DMS114 treated with DMSO at 0.1 percent for 48 hours (cell line): Measurements from ENCODE around the gene BPIFB2.

Experiments used
- DNase-seq: peaks from one replicate; lab custom pipeline; 2025; ENCODE audit not compliant: unreplicated experiment; lab: John Stamatoyannopoulos, UW

Gene BPIFB2

DNA sequence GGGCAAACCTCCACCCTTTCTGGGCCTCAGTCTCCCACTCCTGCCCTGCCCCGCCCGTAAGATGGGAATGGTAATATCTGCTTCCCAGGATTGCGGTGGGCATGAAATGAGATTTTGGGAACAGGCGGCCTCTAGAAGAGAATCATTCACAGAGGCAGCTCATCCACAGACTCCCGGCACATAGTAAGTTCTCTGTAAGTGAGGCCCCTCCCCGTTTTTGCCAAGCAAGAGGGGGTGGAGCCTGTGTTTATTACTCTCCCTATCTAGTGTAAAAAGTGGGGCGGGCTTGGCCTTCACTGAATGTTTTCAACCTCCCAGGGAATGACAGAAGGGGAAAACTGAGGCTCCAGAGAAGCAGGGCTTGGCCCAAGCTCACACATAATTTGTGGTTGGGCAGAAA, 23.3 kb upstream of the BPIFB2 start:
- no peak for DNase-seq

DNA sequence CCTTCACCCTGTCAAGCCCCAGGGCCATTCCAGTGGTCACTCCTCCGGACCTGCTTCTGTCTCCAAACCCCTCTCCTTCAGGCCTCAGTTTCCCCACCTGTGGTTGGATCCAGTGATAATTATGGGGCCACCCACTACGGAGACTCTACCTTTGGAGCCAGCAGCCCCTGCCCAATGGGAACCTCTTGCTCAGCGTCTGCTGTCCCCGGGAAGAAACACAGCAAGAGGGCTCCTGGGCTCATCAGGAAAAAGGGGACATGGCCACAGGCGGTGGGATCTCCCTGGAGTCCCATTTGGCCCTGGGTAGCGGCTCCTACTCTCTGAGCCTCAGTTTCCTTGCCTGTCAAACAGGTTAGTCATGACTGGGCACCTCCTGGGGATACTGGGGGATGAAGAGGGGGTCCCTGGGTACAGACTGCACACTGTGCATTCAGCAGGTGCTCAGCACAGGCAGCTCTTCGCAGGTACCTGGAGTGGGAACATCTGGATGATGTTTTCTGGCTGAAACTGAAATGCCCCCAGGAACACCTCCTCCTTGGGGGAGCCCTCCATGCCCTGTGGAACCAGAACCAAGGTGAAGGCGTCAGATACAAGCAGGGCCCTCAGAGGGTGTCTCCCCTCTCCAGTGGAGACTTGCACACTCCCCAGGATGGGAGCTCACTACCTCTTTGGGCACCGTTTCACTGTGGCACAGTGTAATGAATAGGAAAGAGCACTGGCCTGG, 22.7 kb upstream of the BPIFB2 start:
- no peak for DNase-seq

- no peak for DNase-seq
These were observed 21.9 kb upstream of the BPIFB2 start for GRCh38 chr20:32985596-32985995.

- no peak for DNase-seq
These were observed 21.1 kb upstream of the BPIFB2 start for GRCh38 chr20:32986331-32986966.

- DNase-seq = no peak
These were observed 20.3 kb upstream of the BPIFB2 start for GRCh38 chr20:32987044-32987825.

DNA sequence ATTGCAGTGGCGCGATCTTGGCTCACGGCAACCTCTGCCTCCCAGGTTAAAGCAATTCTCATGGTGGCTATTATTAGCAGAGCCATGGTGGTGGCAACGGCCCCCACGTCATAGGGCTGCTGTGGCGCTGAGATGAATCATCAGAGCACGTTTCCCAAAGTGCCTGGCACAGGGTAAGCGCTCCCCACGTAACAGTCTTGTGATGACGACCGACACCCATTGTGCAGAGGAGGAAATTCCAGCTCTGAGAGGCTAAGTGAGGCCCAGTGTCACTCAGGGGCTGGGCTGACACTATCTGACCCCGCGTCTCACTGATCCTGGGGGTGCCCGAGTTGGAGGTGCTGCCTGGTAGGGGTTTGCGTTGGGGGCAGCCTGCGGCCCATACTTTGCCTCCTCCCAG, 19.5 kb upstream of the BPIFB2 start:
- DNase-seq = no peak

GRCh38 chr20:32989507-32990283, 17.8 kb upstream of the BPIFB2 start:
- DNase-seq = no peak

DNA sequence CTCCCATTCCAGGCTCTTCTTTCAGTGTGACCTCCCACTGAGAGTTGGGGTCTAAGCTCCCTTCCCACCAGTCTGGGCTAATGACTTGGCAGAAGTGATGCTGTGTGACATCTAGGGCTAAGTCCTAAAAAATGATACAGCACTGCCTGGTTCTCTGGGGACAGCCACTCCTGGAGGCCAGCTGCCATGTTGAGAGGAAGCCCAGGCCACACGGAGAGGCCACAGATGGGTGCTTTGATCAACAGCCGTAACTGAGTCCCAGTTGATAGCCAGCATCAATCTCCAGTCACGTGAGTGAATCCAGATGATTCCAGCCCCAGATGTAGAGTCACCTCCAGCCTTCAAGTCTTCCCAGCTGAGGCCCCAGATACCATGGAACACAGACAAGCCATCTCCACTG, 17.1 kb upstream of the BPIFB2 start:
- DNase-seq = no peak

- DNase-seq = no peak
These were observed 16.1 kb upstream of the BPIFB2 start for GRCh38 chr20:32991383-32991782.

DNA sequence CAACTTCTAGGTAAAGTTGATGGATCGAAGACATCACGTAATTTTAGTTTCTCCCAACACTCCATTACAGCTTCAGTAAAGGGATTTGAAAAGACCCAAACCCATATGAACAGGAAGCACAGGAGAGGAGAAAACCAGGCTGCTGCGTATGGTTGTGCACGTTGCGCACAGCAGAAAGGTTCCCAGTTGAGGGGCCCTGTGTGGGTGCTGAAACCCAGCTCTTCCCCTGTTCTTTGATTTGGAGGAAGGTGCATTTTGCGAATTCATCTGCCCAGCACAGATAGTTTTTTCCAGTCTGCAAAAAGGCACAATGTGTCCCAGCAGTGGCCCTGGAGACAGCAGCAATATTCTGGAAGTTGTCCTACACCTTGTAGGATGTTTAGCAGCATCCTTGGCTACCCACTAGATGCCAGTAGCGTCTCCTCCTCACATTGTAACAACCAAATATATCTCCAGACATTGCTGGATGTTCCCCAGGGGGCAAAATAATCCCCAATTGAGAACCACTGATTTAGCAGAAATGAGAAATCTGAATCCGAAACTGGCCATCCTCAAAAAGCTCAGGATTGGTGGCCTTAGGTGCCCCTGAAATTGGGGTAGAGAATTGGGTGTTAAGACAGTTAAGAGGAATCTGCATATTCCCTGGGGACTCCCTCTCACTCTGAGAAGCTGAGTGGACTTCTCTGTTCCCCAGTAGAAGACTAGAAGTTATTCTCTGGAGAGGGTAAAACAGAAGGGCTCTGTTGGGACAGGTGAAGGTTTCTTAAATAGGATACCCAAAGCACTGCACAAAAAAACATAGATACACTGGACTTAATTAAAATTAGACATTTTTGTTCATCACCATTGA, 15.5 kb upstream of the BPIFB2 start:
- DNase-seq = no peak

DNA sequence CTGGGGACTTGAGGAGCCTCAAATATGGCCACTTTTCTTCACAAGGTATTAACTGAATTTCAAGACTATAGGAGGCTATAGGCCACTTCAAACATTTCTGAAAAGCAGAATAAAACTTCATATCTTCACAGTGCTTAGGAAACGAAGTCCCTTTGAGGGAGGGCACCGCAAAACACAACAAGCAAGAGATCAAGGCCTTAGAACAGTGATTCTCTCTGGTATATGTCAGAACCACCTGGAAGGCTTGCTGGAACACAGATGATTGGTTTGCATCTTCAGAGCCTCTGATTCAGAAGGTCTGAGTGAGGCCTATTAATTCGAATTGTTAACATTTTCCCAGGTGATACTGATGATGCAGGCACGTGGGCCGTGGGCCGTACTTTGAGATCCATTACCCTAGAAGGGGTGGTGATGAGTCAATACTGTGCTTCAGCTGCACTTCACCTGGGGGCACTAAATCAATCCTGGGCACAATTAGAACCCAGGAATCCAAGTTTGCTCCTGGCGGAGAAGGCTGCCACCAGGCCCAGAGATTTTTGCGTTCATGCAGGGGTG, 13.9 kb upstream of the BPIFB2 start:
- DNase-seq = no peak

- no peak for DNase-seq
These were observed 11.7 kb upstream of the BPIFB2 start for GRCh38 chr20:32995802-32996201.

DNA sequence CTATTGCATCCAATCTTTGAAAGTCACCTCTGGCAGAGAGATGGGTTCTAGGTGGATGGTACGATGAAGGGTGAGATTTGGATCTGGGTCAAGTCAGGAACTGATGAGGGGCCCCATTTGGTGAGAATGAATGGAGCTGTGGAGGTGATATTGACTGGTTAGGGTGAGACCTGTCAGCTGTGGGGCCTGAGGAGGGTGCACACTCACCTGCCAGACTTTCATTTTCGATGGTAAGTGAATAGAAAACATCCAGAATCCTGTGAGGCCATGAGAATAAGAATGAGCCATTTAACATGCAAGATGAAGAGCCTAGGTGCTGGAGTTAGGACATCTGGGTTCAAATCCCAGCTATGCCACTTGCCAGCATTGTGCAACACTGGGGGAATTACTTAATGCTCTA, 10.1 kb upstream of the BPIFB2 start:
- DNase-seq = no peak

GRCh38 chr20:32999603-33000250, 7.8 kb upstream of the BPIFB2 start:
- no peak for DNase-seq

GRCh38 chr20:33000802-33001466, 6.6 kb upstream of the BPIFB2 start:
- DNase-seq = no peak

GRCh38 chr20:33002087-33002808, 5.3 kb upstream of the BPIFB2 start:
- no peak for DNase-seq

DNA sequence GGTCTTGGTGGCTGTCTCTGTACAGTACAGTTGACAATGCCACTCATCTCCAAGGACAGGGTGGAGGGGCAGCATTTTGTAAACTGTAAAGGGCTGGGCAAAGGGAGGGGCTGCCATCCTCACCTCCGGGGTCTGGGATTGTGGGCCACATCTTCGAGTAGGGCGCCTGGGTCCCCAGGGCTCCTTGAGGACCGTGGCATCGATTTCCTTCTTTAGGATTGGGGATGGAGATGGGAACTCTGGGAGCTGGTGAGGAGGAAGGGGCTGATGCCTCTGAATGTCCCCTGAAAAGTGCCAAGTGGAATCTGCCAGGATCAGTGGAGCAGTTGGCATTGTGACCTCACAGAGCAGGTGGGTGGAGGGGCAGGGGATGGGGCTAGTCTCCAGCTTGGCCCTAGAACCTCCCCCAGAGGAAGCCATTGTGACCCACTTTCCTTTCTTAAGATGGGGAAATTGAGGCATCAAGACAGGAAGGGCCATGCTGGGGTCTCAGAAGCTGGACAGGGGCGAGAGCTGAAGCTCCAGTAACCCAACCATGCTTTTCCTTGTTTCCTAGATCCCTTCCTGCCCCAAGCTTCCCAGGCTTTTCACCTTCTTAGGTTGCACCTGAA, 3.3 kb upstream of the BPIFB2 start, which contains the start of gene SUN5:
Gene SUN5 (minus strand): TSS at position 293 of the 611 bp plus-strand sequence. CDS start 93 bp downstream, at position 200.
- DNase-seq = no peak

DNA sequence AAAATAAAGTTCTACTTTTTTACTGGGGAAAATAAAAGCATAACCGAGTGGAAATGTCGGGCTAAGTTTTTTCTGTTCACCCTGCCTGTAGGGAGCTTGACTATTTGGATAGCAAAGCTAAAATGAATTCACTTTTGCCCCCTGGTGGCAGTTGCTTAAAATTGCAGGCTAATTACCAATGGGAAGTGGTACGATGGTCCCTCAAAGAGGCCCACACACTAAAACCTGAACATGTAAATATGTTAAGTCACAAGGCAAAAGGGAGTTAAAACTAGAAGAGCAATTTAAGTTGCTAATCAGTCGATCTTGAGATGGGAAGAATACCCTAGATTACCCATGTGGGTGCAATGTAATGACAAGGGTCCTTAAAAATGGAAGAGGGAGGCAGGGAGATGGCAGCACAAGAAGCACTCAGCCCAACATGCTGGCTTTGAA, 2.4 kb upstream of the BPIFB2 start:
- DNase-seq = no peak
